T-helper 2 cell treated with Interferon-gamma antibody and Interleukin-4, amounts not matched to agents 100 ng/mL and 5 ng/mL, for 36 hours (primary cell): ENCODE results near the gene CD151. TPM values are rescaled to one million over a fixed set of nuclear protein-coding genes. Genes with fewer than 3 reads are reported as not detected.

Experiments
- intact Hi-C: fragments of 100-400 bp; cut with micrococcal nuclease; formaldehyde crosslinking; loops from one replicate; pipeline ENCODE4 v1.15.1; 2023
- total RNA-seq: library from RNA; stranded (reverse); gene quantifications from 2 replicates; pipeline ENCODE4 v1.2.3, GENCODE V29; 2022

CD151 gene
- total RNA-seq, 1 donor from 2014 or later = 42.4 TPM

GRCh38 chr11:868394-868793 is 35.6 kb downstream of the CD151 start:
- intact Hi-C loops = no loop called here

DNA sequence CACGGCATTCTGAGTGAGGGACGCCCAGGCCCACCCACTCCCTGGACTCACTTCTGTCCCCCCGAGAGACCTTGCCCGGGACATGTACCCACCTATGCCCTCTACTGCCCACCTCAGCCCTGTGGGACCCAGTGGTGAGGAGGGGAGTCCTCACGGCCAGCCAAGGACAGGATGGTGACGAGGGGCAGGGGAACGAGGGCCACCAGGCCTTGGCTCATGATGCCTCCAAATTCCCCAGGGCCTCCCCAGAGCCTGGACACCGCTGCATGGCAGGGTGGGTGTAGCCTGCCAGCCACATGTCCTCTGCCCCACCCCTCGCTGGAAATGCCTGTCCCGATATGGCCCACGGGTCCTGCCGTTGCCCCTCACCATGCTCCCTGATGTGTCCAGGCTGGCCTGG is 36.0 kb downstream of the CD151 start:
- intact Hi-C loops = no loop called here

DNA sequence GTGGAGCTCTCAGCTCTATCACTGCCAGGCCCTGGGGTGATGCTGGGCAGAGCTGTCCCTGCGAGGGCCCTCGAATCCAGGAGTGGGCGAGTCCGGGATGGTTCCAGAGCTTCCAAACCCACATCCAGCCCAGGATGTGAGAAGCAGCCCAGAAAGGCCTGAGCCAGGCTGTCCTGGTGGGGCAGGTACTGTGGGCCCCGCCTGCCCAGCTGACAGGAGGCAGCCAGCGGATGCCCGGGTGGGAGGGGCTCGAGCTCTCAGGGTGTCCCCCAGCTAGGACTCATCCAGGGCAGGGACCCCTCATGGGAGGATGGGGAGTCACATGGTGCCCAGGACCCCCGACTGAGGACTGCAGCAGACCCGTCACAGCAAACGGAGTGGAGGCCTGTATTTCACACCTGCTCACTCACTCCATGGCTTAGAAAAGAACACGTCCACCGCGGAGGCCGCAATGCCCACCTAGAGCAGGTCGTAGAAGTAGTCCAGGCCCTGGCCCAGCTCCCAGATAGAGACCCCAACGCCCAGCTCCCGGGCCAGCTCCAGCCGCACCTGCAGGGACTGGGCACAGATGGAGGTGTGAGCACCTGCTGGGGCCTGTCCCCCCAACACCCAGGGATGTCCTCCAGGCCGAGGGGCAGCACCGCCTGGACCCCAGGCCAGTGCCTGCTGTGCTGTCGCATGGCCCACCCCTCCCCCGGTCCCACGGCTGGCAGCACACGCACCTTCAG is 36.8 kb downstream of the CD151 start:
- intact Hi-C loops = no loop called here

DNA sequence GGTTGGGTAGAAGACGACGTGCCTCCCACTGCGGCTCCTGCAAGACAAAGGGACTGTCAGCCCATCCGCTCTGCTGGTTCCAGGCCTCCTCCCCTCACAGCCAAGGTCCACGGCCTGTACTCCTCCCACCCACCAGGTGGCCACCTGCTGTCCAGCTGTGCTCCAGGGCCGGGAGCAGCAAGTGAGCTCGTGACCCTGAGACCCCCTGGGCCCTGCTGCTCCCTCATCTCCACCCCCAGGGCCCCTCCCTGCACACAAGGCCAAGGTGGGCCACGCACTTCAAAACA is 37.3 kb downstream of the CD151 start:
- intact Hi-C loops = no loop called here

DNA sequence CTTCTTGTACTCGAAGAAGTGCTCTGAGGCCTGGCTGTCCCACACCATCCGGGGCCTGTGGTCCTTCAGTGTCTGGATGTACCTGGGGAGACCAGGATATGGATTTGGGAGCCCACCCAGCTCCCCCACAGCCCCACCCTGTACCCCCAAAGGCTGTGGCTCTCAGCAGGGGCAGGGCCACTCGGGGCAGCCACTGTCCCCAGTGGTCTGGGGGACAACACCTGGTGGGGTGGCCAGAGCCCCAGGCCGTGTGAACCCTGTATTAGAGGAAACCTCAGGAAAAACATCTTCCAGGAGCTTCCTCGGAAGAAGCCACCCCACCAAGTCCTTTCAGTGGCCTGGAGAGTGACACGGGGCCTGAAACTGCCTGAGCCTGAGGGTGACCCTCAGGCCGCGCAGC is 37.7 kb downstream of the CD151 start:
- intact Hi-C loops = no loop called here

DNA sequence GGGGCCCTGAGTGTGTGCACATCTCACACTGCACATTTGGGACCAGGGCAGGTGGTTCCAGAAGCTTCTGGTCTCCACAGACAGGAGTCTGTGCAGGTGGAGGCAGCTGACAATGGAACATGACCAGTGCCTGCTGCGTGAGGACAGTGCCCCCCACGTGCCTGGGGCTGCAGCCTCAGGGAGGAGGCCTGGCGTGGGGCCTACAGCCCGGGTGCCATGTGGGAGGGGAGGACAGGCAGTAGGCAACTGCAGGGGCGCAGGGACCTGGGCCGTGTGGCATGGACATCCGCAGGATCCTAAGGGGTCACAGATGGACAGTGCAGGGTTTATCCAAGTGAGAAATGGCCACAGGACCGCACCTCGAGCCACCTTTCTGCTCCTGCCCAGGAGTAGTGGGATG is 38.7 kb downstream of the CD151 start:
- intact Hi-C loops = no loop called here

GRCh38 chr11:872799-873198 is 40.0 kb downstream of the CD151 start:
- intact Hi-C loops = no loop called here

DNA sequence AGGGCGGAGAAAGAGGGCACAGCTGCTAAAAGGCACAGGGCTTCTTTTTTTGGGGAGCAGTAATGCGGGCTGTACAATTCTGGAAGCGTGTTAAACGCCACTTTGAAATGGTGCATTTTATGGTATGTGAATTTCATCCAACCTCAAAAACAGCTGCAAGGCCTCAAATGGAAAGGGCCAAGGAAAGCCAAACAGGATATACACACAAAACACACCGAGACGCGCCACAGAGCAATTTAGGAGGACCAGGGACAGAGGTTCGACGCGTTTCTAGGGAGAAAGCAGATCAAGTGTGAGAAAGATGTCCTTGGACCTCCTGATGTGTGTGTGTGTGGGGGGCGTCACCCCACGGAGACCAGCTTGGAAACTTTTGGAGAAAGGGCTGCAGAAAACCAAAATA is 41.0 kb downstream of the CD151 start:
- intact Hi-C loops = no loop called here

DNA sequence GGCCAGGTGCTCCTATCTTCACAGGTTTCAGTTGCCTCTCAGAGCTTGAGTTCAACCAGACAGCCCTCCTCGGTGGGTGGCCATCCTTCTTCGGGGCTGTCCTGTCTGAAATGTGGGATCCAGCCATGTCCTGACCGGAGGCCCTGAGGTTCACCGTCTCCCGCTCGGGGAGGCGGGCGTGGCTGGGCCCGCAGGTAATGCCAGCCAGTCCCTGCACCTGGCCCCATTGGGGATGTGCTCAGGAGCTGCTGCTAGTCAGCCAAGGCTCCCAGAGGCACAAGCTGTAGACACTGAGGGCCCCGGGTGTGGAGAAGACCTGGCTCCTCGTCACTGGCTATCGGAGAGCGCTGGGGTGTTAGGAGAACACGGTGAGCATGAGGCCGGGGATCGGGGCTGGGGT is 42.5 kb downstream of the CD151 start:
- intact Hi-C loops = no loop called here

DNA sequence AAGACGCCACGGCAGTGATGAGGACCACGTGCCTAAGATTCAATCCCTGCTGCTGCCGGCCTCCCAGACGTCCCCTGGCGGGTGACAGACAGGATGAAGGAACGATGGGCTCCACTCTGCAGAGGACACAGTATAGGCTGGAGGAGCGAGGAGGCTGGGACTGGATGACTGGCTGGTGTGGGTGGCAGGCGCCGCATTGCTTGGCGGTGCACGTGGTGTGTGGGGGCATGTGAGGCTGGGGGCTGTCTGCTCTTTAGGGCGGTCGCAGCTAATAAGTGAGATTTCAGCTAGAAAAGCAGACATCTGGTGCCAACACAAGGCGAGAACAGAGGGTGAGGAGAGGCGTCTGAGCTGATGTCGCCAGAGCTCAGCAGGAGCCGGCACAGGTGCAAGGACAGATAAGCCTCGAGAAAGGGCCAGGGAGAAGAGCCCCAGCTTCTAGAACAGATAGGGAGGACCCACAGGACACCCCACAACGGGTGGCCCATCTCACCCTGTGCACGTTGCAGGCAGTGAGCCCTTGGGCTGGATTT is 43.1 kb downstream of the CD151 start:
- intact Hi-C loops = no loop called here

DNA sequence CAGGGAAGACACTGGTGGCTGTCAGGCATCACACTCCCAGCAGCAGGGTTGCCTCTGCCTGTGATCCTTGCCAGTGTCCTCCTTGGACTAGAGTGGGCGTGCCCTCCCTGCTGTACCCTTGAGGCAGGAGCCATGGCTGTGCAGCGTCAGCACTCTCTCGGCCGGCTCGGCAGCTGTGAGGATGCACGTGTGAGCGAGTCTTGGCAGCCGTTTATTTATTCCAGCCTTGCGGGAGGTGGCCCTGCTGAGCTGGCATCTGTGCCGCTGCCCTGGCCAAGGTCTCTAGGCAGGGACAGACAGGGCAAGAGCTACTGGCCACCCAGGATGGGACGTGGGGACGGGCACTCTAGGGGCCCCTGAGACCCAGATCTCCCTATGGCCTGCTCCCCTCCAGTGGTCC is 43.8 kb downstream of the CD151 start:
- intact Hi-C loops = no loop called here

GRCh38 chr11:877565-877964 is 44.8 kb downstream of the CD151 start:
- intact Hi-C loops = no loop called here

- intact Hi-C loops = no loop called here
Measured at GRCh38 chr11:880447-880846, 47.7 kb downstream of the CD151 start.

GRCh38 chr11:882596-882995 is 49.8 kb downstream of the CD151 start:
- intact Hi-C loops = no loop called here

GRCh38 chr11:883527-883926 is 50.8 kb downstream of the CD151 start:
- intact Hi-C loops = no loop called here

DNA sequence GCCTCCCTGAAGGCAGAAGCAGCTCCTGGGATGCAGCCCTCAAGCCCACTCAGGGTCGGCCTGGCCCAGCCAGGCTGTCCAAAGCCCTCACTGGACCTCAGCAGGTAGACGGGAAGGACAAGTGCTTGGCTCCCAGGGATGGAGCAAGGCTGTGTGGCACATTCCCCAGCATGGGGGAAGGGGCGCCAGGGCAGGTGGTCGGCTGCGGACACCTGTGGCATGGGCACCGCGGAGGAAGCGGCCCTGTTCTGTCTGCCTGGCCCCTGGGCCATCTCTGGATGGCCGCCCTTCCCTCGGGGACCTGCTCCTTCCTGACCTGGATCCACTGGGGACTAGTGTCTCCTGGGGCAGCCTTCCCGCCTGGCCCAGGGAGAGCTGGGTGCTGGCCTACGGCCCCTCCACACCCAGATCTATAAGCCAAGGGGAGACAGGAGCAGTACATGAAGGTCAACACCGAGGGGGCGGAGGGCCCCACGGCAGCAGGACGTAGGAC is 51.9 kb downstream of the CD151 start:
- intact Hi-C loops = no loop called here

- intact Hi-C loops = no loop called here
Measured at GRCh38 chr11:886568-886967, 53.8 kb downstream of the CD151 start.

DNA sequence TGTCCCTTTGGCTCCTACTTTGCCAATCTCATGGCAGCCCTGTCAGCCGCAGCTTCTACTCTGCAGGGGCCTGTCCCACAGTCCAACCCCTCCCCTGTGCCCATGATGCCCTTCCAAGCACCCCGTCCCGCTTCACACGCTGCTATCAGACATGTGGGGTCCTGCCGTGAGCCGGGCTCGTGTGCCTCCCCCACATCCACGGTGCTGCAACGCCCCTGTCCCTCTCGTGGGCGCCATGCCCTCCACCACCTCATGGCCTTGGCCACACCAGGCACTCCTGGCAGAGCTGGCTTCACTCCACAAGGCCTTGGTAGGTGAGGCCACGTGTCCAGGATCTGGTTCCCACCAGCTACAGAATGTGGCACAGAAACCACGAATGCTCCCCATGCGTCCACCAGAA is 54.8 kb downstream of the CD151 start:
- intact Hi-C loops = no loop called here

Other genes with a start within 250 kb of the CD151 start
- 50.9 and 55.3 TPM in 2 replicates for gene IRF7, start 217.0 kb upstream of the CD151 start, total RNA-seq
- gene CDHR5, start 208.0 kb upstream of the CD151 start, total RNA-seq = 0.07 TPM in 1 of 2 replicates, not detected in the other
- gene SCT, start 205.8 kb upstream of the CD151 start, total RNA-seq = not detected in 2 replicates
- gene DRD4, start 195.7 kb upstream of the CD151 start, total RNA-seq = 0.14 and 0.39 TPM in 2 replicates
- 49.3 and 52.6 TPM in 2 replicates for gene DEAF1, start 137.7 kb upstream of the CD151 start, total RNA-seq
- gene TMEM80, start 137.1 kb upstream of the CD151 start, total RNA-seq = 21.9 and 22.6 TPM in 2 replicates
- gene EPS8L2, start 126.7 kb upstream of the CD151 start, total RNA-seq = 12.3 and 12.6 TPM in 2 replicates
- 261 and 277 TPM in 2 replicates for gene TALDO1, start 85.5 kb upstream of the CD151 start, total RNA-seq
- 60.8 and 61.5 TPM in 2 replicates for gene GATD1, start 55.5 kb upstream of the CD151 start, total RNA-seq
- 1.6 and 2.0 TPM in 2 replicates for gene CEND1, start 42.9 kb upstream of the CD151 start, total RNA-seq
- gene SLC25A22, start 34.7 kb upstream of the CD151 start, total RNA-seq = 57.4 and 57.9 TPM in 2 replicates
- gene PIDD1, start 27.7 kb upstream of the CD151 start, total RNA-seq = 40.1 and 41.9 TPM in 2 replicates
- gene RPLP2, start 23.0 kb upstream of the CD151 start, total RNA-seq = 2,156 and 2,169 TPM in 2 replicates
- 43.0 and 50.3 TPM in 2 replicates for gene PNPLA2, start 14.0 kb upstream of the CD151 start, total RNA-seq
- 6.4 and 8.0 TPM in 2 replicates for gene CRACR2B, start 5.0 kb upstream of the CD151 start, total RNA-seq
- 105 and 106 TPM in 2 replicates for gene POLR2L, start 9.6 kb downstream of the CD151 start, total RNA-seq
- 8.5 and 8.8 TPM in 2 replicates for gene TSPAN4, start 9.9 kb downstream of the CD151 start, total RNA-seq
- 51.8 and 58.9 TPM in 2 replicates for gene CHID1, start 77.9 kb downstream of the CD151 start, total RNA-seq
- 59.6 and 69.5 TPM in 2 replicates for gene AP2A2, start 92.9 kb downstream of the CD151 start, total RNA-seq
- gene MUC6, start 203.8 kb downstream of the CD151 start, total RNA-seq = not detected in 2 replicates
- not detected in 2 replicates for gene MUC2, start 241.9 kb downstream of the CD151 start, total RNA-seq